ENCODE results near the gene MOB3B. TPM values are rescaled to one million over a fixed set of nuclear protein-coding genes. Genes with fewer than 3 reads are reported as not detected.

MOB3B gene
- total RNA-seq, 1 experiment from 2014 or later: 0.15 TPM

- no peak for DNase-seq (ENCODE audit: extremely low read depth, low read depth)
Measured at GRCh38 chr9:27348785-27349697, 180.6 kb downstream of the MOB3B start.

GRCh38 chr9:27347889-27348288 lies 181.7 kb downstream of the MOB3B start:
- DNase-seq (ENCODE audit: extremely low read depth, low read depth): no peak

- no peak for DNase-seq (ENCODE audit: extremely low read depth, low read depth)
Measured at GRCh38 chr9:27344776-27345175, 184.8 kb downstream of the MOB3B start.

- no peak for DNase-seq (ENCODE audit: extremely low read depth, low read depth)
Measured at GRCh38 chr9:27341545-27342294, 187.9 kb downstream of the MOB3B start.

- DNase-seq (ENCODE audit: extremely low read depth, low read depth): no peak
Measured at GRCh38 chr9:27340961-27341511, 188.6 kb downstream of the MOB3B start.

- no peak for DNase-seq (ENCODE audit: extremely low read depth, low read depth)
Measured at GRCh38 chr9:27340285-27340674, 189.3 kb downstream of the MOB3B start.

GRCh38 chr9:27339661-27340284 lies 189.8 kb downstream of the MOB3B start:
- DNase-seq (ENCODE audit: extremely low read depth, low read depth): no peak

GRCh38 chr9:27338527-27338903 lies 191.1 kb downstream of the MOB3B start:
- no peak for DNase-seq (ENCODE audit: extremely low read depth, low read depth)

- DNase-seq (ENCODE audit: extremely low read depth, low read depth): no peak
Measured at GRCh38 chr9:27337833-27338526, 191.6 kb downstream of the MOB3B start.

GRCh38 chr9:27337236-27337635 lies 192.4 kb downstream of the MOB3B start:
- DNase-seq (ENCODE audit: extremely low read depth, low read depth): no peak

- no peak for DNase-seq (ENCODE audit: extremely low read depth, low read depth)
Measured at GRCh38 chr9:27336829-27337228, 192.8 kb downstream of the MOB3B start.

GRCh38 chr9:27336126-27336525 lies 193.5 kb downstream of the MOB3B start:
- DNase-seq (ENCODE audit: extremely low read depth, low read depth): no peak

- no peak for DNase-seq (ENCODE audit: extremely low read depth, low read depth)
Measured at GRCh38 chr9:27335075-27335474, 194.5 kb downstream of the MOB3B start.

GRCh38 chr9:27333241-27334052 lies 196.2 kb downstream of the MOB3B start:
- DNase-seq (ENCODE audit: extremely low read depth, low read depth): peak; percentile 48

GRCh38 chr9:27331393-27331792 lies 198.2 kb downstream of the MOB3B start:
- DNase-seq (ENCODE audit: extremely low read depth, low read depth): no peak

- DNase-seq (ENCODE audit: extremely low read depth, low read depth): no peak
Measured at GRCh38 chr9:27329291-27329690, 200.3 kb downstream of the MOB3B start.

GRCh38 chr9:27328483-27328882 lies 201.1 kb downstream of the MOB3B start:
- no peak for DNase-seq (ENCODE audit: extremely low read depth, low read depth)

- DNase-seq (ENCODE audit: extremely low read depth, low read depth): no peak
Measured at GRCh38 chr9:27311184-27311583, 218.4 kb downstream of the MOB3B start.

- no peak for DNase-seq (ENCODE audit: extremely low read depth, low read depth)
Measured at GRCh38 chr9:27310582-27310981, 219.0 kb downstream of the MOB3B start.
